OCI-LY7 (cell line): ENCODE measurements around the gene SEMA6D.

Source experiments
- EZH2phosphoT487 ChIP-seq: fragments of 200-600 bp; sonication (generic); IDR thresholded peaks from 2 replicates; pipeline ENCODE4 v1.6.1; 2018; ENCODE audit warnings: low read depth, borderline replicate concordance, mild to moderate bottlenecking, mixed run types, antibody characterized with exemption, low read length, moderate library complexity, mixed read lengths
- TF ChIP-seq, protein P1 (sequence below): fragments of 200-600 bp; sonication (generic); conservative IDR thresholded peaks from 2 replicates; pipeline ENCODE4 v1.5.1; 2014; ENCODE audit warnings: mild to moderate bottlenecking, antibody characterized with exemption, low read length, moderate library complexity, mixed read lengths

GRCh38 chr15:47741082-47741481 lies 23.8 kb downstream of the SEMA6D start:
- TF ChIP-seq, protein P1, sequence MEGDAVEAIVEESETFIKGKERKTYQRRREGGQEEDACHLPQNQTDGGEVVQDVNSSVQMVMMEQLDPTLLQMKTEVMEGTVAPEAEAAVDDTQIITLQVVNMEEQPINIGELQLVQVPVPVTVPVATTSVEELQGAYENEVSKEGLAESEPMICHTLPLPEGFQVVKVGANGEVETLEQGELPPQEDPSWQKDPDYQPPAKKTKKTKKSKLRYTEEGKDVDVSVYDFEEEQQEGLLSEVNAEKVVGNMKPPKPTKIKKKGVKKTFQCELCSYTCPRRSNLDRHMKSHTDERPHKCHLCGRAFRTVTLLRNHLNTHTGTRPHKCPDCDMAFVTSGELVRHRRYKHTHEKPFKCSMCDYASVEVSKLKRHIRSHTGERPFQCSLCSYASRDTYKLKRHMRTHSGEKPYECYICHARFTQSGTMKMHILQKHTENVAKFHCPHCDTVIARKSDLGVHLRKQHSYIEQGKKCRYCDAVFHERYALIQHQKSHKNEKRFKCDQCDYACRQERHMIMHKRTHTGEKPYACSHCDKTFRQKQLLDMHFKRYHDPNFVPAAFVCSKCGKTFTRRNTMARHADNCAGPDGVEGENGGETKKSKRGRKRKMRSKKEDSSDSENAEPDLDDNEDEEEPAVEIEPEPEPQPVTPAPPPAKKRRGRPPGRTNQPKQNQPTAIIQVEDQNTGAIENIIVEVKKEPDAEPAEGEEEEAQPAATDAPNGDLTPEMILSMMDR, result no peak
- TF ChIP-seq EZH2phosphoT487, result no peak
